HG02571 (cell line): ENCODE measurements around the gene CACNA1A.
"Not testable (repeated sequence)": the region's sequence is repeated elsewhere in the genome, so short reads cannot be mapped to it uniquely, and the experiment has no call there.

Experiments used
- ATAC-seq: cut with Tn5 transposase; IDR thresholded peaks from one replicate; pipeline ENCODE4 v1.9.1; 2021; ENCODE audit warnings: mild to moderate bottlenecking, moderate library complexity; ENCODE audit not compliant: unreplicated experiment

The CACNA1A gene

DNA sequence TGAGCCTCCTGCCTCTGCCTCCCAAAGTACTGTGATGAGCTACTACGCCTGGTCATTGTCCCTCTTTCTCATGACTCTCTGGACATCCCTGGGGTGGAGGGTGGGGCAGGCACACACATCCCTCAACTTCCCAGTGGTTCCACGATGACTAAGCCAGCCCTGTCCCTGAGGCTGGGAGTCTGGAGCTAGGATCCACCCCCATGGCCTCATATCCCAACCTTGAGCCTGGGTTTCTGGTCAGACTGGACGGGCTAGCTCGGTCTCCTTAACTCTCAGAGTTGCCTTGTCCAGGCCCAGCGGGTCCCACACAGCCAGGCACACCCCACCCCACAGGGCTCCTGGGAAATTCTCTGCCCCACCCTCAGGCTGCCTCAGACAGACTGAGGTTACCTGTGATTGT, 336.5 kb downstream of the CACNA1A start:
- ATAC-seq, result no peak

DNA sequence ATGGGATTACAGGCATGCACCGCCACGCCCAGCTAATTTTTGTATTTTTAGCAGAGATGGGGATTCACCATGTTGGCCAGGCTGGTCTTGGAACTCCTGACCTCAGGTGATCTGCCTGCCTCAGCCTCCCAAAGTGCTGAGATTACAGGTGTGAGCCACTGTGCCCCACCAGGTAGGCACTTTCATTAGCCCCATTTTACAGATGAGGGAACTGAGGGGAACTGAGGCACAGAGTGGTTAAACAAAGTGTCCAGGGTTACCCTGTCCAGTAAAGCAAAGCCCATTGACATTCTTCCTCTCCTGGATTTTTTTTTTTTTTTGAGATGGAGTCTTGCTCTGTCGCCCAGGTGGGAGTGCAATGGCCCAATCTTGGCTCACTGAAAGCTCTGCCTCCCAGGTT, 340.1 kb downstream of the CACNA1A start:
- not testable (repeated sequence) for ATAC-seq

DNA sequence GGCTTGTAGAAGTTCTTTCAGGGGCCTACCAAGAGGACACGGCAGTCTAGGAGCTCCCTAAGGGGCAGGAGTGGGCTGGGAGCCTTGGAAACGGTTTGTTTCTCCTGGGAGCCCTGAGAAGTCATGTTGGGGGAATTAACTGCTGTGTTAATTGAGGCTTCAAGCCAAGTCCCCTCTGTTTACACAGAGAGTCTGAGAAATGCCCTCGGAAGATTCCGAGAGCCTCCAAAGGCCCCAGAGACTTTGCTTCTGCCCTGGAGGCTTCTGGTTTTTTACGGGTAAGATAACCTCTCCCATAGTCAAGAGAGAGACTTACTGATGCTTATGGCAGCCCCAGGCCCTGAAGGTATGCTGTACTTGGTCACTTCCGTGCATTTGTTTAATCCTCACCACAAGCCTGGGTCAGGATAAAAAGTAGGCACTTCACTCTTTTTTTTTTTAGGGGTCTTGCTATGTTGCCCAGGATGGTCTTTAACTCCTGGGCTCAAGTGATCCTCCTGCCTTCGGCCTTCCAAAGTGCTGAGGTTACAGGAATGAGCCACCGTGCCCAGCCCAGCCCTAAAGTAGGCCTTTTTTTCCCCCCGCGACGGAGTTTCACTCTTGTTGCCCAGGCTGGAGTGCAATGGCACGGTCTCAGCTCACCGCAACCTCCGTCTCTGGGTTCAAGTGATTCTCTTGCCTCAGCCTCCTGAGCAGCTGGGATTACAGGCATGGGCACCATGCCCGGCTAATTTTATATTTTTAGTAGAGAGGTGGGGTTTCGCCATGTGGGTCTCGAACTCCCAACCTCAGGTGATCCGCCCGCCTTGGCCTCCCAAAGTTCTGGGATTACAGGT, 340.9 kb downstream of the CACNA1A start:
- no peak for ATAC-seq

DNA sequence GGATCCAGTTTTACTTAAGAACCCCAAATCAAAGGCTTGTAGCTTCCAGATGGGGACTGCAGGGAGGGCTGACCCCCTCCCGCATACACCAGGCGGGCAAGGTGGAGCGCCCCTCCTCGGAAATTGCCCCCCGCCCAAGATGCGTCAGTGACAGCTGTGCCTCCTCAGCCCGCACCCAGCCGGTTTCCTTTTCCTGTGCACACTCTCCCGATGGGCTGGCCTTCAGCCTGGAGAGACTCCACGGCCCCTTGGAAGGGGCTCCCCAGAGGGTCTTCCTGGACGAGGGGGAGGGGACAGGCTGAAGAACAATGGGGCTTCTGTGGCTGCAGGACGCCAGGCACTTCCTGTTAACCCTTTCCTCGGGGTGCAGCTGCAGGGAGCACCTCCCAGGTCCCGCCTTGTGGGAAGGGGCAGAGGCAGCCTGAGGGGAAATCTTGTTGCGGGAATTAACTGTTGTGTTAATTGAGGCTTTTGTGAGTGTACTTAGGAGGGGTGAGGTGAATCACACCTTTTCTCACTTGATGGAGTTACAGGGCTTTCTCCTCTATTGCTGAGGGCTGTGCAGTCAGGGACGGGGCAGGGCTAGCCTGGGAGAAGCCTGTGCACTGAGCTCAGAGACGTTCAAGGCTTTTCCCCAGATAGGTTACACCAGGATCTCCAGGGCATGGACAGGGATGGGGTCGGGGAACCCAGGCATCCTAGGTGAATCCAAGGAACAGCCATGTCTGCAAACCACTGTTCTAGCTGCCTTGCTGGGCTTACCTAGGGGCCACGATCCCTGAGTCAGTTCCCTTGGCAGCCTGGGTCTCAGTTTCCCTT, 341.7 kb downstream of the CACNA1A start:
- no peak for ATAC-seq

DNA sequence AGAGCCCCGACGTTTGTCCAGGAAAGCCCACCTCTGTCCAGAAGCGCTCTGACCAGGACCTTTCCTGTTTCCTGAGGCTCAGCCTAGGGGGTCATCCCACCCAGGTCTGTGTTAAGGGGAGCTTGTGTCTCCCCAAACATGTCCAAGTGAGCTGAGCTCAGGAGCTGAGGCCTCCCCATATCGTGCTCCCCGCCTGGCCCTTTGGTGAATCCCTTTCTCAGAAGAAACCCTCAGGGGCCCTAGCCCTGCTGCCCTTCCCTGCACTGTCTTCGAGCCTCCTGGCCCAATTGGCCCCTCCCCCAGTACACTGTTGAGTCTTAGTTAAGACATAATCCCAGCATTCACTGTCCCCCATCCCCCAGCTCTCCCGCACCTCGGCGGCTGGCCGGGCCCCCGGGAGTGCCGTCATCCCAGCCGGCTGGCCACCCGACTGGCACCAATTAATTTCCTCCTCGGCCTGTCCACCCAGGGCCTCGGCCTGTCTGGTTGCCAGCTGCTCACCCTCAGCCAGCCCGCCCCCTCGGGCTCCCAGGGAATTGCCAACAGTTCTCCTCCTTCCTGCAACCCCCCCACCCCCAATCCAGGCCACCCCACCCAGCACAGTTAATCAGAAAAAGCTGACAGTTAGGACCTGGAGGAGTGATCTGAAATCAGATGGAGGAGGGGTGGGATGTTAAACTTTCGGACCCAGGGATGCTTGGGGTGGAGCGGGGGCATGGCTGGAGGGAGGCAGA, 342.5 kb downstream of the CACNA1A start:
- no peak for ATAC-seq

DNA sequence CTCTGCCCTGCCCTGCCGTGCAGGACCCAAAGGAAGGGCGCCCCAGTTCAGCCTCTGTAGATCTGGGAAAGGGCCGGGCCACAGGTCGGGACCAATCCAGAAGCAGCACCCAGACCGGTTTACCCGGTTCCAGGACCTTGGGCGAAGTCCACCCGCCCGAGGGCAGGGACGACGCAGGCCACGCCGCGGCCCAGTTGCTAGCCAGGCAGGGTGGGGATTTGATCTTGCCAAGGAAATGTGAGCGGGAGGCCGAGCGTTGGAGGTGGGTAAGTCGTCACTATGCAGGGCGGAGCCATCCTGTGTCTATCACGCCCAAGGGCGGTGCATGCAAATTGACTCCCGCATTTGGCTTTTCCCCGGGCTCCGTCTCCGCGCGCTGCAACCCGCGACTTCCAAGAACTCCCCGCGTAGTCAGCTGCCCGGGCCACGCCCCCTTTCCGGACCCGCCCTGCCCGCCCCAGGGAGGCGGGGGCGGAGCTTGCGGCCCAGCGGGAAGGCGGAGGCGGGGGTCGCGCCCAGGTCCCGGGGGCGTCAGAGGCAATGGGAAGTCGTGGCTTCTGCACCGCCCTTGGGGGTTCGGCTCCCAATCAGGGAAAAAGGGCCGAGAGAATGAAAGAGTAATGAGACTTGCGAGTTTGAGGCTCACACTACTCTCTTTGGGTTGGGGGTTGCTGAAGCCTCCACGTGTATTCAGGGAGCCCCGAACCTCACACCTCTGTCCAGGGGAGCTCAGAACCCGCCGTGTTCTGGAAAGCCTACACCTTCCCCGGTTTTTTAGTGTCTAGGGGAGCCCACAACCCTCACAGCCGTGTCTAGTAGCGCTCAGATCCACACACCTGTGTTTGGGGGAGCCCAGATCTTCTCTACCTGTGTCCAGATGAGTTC, 343.3 kb downstream of the CACNA1A start:
- ATAC-seq, result peak; percentile 49

DNA sequence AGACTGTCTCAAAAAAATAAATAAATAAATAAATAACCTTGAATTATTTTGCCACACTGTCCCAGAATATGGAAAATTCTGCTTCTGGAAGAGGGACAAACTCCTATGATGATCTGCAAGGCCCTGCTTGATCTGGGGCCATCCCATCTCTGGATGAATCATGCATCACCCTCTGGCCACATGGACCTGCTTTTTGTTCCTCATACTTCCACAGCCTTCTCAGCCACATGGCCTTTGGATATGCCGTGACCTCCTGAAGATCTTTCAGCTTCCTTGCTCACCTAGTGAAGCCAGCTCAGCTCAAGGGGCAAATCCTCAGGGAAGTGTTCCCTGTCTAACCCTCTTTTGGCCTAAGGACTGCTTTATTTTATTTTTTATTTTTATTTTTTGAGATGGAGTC, 345.7 kb downstream of the CACNA1A start:
- no peak for ATAC-seq

DNA sequence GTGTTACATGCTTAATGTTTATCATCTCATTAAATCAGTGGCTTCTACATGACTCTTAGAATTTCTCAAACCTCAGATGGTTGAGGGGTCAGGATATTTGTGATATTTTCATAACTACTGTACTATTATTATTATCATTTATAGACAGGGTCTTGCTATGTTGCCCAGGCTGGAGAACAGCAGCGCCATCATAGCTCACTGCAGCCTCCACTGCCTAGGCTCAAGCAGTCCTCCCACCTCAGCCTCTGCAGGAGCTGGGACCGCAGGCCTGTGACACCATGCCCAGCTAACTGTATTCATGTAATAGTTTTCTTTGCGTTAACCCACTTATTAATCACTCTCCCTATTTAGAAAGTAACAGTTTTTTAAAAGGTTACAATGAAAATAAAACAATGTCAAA, 346.6 kb downstream of the CACNA1A start:
- no peak for ATAC-seq
